ENCODE results near the gene HS6ST2. TPM values are rescaled to one million over a fixed set of nuclear protein-coding genes. Genes with fewer than 3 reads are reported as not detected.

The HS6ST2 gene
- total RNA-seq, 2 experiments from 2014 or later: not detected

DNA sequence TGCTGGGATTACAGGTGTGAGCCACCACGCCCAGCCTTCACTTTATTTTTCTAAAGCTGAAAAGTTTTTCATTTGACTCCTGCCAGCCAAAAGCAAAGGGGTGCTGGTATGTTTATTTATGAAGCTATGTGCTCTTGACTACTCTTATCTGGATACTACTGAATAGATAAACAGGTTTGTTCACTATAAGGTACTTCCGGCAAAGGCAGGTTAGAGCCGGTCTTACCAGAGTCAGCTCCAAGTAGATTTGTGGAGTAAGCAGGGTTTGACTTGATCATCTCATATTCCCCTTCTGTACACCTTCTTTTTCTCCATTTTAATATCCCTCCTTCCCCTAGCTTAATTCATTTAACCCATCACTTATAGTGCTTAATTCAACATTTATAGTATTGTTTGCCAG is 294.2 kb downstream of the HS6ST2 start:
- H2AFZ ChIP-seq (ENCODE audit: low read length): no peak overlapping the region
- no TSS peak for BruUV-seq (replicated peaks)
- no peak overlapping the region for H3K27ac ChIP-seq (ENCODE audit: low read depth, low read length, poor library complexity, severe bottlenecking)
- no peak overlapping the region for H3K4me3 ChIP-seq (ENCODE audit: low read depth, low read length, poor library complexity, severe bottlenecking)
- no peaks in the 10 kb centered on the region for H3K9me3 ChIP-seq (ENCODE audit: low read length)
- H3K4me1 ChIP-seq (ENCODE audit: insufficient read depth, low read length, poor library complexity, severe bottlenecking): no peaks in the 10 kb centered on the region
- H3K4me2 ChIP-seq (ENCODE audit: low read length): no peak overlapping the region
- no peak for TF ChIP-seq EZH2phosphoT487 (IDR thresholded peaks at IDR 0.05; ENCODE audit: borderline replicate concordance, low read depth, low read length)
- TF ChIP-seq, protein P1, sequence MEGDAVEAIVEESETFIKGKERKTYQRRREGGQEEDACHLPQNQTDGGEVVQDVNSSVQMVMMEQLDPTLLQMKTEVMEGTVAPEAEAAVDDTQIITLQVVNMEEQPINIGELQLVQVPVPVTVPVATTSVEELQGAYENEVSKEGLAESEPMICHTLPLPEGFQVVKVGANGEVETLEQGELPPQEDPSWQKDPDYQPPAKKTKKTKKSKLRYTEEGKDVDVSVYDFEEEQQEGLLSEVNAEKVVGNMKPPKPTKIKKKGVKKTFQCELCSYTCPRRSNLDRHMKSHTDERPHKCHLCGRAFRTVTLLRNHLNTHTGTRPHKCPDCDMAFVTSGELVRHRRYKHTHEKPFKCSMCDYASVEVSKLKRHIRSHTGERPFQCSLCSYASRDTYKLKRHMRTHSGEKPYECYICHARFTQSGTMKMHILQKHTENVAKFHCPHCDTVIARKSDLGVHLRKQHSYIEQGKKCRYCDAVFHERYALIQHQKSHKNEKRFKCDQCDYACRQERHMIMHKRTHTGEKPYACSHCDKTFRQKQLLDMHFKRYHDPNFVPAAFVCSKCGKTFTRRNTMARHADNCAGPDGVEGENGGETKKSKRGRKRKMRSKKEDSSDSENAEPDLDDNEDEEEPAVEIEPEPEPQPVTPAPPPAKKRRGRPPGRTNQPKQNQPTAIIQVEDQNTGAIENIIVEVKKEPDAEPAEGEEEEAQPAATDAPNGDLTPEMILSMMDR (conservative IDR thresholded peaks at IDR 0.05; ENCODE audit: low read length): no peak
- H3K79me2 ChIP-seq (ENCODE audit: insufficient read depth, low read depth, low read length): no peaks in the 10 kb centered on the region
- ChIA-PET CTCF (ENCODE audit: unreplicated experiment) (no interaction called here), POLR2A (no interaction called here)
- no peaks in the 10 kb centered on the region for H3K9me2 ChIP-seq (ENCODE audit: insufficient read depth, low read length)
- no peak for DNase-seq (ENCODE audit: low spot score)
- intact Hi-C loops (cut with micrococcal nuclease; ENCODE audit: unreplicated experiment): no loop called here
- H4K20me1 ChIP-seq (ENCODE audit: insufficient read depth, low read length): no peaks in the 10 kb centered on the region
- no peaks in the 10 kb centered on the region for H3K36me3 ChIP-seq (ENCODE audit: insufficient read depth, low read length)

DNA sequence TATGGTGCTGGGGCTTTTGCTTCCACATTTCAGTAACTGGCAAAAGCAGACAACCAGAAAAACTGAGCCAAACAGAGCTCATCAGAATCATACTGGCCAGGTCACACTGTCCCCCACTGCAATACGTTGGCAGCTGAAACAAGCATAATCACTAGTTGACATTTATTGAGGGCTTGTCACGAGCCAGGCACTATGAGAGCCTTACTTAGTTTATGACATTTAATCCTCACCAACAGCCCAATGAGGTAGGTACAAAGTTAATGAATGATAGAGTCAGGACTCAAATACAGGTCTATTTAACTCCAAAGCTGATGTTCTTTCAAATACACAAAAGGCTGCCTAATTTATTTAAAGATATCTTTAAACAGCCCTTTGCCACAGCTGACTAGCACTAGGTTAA is 295.6 kb downstream of the HS6ST2 start:
- Histone ChIP-seq H3K4me1 (ENCODE audit: insufficient read depth, low read length, poor library complexity, severe bottlenecking) (no peaks in the 10 kb centered on the region), H2AFZ (ENCODE audit: low read length) (no peak overlapping the region), H3K4me2 (ENCODE audit: low read length) (no peak overlapping the region), H3K36me3 (ENCODE audit: insufficient read depth, low read length) (no peaks in the 10 kb centered on the region), H3K79me2 (ENCODE audit: insufficient read depth, low read depth, low read length) (no peaks in the 10 kb centered on the region), H3K4me3 (ENCODE audit: low read depth, low read length, poor library complexity, severe bottlenecking) (no peak overlapping the region), H3K27ac (ENCODE audit: low read depth, low read length, poor library complexity, severe bottlenecking) (no peak overlapping the region), H3K9me3 (ENCODE audit: low read length) (no peaks in the 10 kb centered on the region), H3K9me2 (ENCODE audit: insufficient read depth, low read length) (no peaks in the 10 kb centered on the region), H4K20me1 (ENCODE audit: insufficient read depth, low read length) (no peaks in the 10 kb centered on the region)
- BruUV-seq (replicated peaks): no TSS peak
- intact Hi-C loops (cut with micrococcal nuclease; ENCODE audit: unreplicated experiment): no loop called here
- DNase-seq (ENCODE audit: low spot score): no peak
- POLR2A ChIA-PET: no interaction called here
- TF ChIP-seq, protein P1 (conservative IDR thresholded peaks at IDR 0.05; ENCODE audit: low read length): no peak
- TF ChIP-seq EZH2phosphoT487 (IDR thresholded peaks at IDR 0.05; ENCODE audit: borderline replicate concordance, low read depth, low read length): no peak
- CTCF ChIA-PET (ENCODE audit: unreplicated experiment): no interaction called here

DNA sequence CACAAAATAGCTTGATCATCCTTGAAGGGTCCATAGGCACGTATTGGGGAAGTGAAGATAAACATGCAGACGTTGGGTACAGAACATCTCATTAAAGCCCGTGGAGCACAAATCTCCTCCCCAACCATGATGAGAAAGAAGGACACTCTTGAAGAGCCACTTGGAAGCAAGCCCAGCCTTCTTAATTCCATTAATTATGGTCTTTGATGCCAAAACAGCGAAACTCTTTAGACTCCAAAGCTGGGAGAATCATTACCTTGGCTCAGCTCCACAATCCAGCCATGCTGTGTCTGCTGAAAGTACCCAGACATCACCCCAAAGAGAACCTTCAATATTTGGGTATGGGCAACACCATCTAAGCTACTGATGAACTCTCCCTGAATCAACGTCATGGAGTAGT is 300.6 kb downstream of the HS6ST2 start:
- Histone ChIP-seq H3K79me2 (ENCODE audit: insufficient read depth, low read depth, low read length) (no peaks in the 10 kb centered on the region), H3K9me3 (ENCODE audit: low read length) (no peaks in the 10 kb centered on the region), H4K20me1 (ENCODE audit: insufficient read depth, low read length) (no peaks in the 10 kb centered on the region), H2AFZ (ENCODE audit: low read length) (no peak overlapping the region), H3K27ac (ENCODE audit: low read depth, low read length, poor library complexity, severe bottlenecking) (no peak overlapping the region), H3K4me1 (ENCODE audit: insufficient read depth, low read length, poor library complexity, severe bottlenecking) (no peaks in the 10 kb centered on the region), H3K9me2 (ENCODE audit: insufficient read depth, low read length) (no peaks in the 10 kb centered on the region), H3K4me3 (ENCODE audit: low read depth, low read length, poor library complexity, severe bottlenecking) (no peak overlapping the region), H3K36me3 (ENCODE audit: insufficient read depth, low read length) (no peaks in the 10 kb centered on the region), H3K4me2 (ENCODE audit: low read length) (no peak overlapping the region)
- ChIA-PET POLR2A (no interaction called here), CTCF (ENCODE audit: unreplicated experiment) (no interaction called here)
- TF ChIP-seq, protein P1 (conservative IDR thresholded peaks at IDR 0.05; ENCODE audit: low read length): no peak
- TF ChIP-seq EZH2phosphoT487 (IDR thresholded peaks at IDR 0.05; ENCODE audit: borderline replicate concordance, low read depth, low read length): no peak
- DNase-seq (ENCODE audit: low spot score): no peak
- BruUV-seq (replicated peaks): no TSS peak
- intact Hi-C loops (cut with micrococcal nuclease; ENCODE audit: unreplicated experiment): no loop called here
